ENCODE data around the gene MRTO4. TPM values are rescaled to one million over a fixed set of nuclear protein-coding genes. Genes with fewer than 3 reads are reported as not detected.

Gene MRTO4
- total RNA-seq, 1 donor: 18.5 TPM

DNA sequence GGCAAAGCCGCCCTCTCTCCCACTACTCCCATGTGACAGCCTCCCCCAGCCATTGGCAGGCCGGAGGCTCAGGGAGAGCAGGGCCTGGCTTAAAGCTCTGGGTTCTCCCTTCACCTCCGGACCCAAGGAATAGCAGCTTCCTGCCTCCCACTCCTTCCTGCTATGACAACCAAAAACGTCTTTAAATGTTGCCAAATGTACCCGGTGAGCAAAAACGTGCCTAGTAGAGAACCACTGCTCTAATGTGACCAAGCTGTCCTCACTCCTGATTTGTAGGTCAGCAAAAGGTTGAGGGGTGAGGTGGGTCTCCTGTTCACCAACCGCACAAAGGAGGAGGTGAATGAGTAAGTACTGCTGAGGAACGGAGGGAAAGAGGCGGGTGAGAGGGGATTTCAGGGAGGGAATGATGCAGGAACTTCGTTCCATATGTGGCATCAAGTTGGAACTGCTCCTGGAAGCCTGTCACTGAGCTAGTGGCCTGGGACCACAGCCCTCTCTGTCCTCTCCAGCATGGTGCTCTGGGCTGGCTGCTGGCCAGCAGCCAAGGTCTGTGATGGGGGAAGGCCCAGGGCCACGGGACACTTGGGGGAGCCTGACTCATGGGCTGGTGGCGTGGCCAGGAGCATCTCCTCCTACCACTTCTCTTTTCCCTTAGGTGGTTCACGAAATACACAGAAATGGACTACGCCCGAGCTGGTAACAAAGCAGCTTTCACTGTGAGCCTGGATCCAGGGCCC, 5.7 kb downstream of the MRTO4 start:
- TF ChIP-seq, protein P1, sequence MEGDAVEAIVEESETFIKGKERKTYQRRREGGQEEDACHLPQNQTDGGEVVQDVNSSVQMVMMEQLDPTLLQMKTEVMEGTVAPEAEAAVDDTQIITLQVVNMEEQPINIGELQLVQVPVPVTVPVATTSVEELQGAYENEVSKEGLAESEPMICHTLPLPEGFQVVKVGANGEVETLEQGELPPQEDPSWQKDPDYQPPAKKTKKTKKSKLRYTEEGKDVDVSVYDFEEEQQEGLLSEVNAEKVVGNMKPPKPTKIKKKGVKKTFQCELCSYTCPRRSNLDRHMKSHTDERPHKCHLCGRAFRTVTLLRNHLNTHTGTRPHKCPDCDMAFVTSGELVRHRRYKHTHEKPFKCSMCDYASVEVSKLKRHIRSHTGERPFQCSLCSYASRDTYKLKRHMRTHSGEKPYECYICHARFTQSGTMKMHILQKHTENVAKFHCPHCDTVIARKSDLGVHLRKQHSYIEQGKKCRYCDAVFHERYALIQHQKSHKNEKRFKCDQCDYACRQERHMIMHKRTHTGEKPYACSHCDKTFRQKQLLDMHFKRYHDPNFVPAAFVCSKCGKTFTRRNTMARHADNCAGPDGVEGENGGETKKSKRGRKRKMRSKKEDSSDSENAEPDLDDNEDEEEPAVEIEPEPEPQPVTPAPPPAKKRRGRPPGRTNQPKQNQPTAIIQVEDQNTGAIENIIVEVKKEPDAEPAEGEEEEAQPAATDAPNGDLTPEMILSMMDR (IDR thresholded peaks at IDR 0.05; ENCODE audit: extremely low read depth, low read depth, low read length): no peak
- peaks cover 37% of the 10 kb centered on the region for H3K4me1 ChIP-seq (ENCODE audit: insufficient read depth, low read length)
- no peaks in the 10 kb centered on the region for H3K27me3 ChIP-seq (ENCODE audit: insufficient read depth, low read length)
- DNase-seq (ENCODE audit: insufficient read length, low spot score, missing footprints): peak; percentile 71
- H2AFZ ChIP-seq (ENCODE audit: low read length): no peak overlapping the region
- H3K4me2 ChIP-seq (ENCODE audit: insufficient read depth, low read length): peak overlapping the region; percentile 7
- H3K79me2 ChIP-seq (ENCODE audit: insufficient read depth, low read length): peaks cover 44% of the 10 kb centered on the region
- peaks cover 15% of the 10 kb centered on the region for H4K20me1 ChIP-seq (ENCODE audit: insufficient read depth, low read length)
- no peaks in the 10 kb centered on the region for H3K9me3 ChIP-seq (ENCODE audit: low read depth, low read length)
- H3K36me3 ChIP-seq (ENCODE audit: insufficient read depth, low read length): peaks cover 51% of the 10 kb centered on the region
- no peak overlapping the region for H3K4me3 ChIP-seq (ENCODE audit: insufficient read depth, low read length)
- H3K27ac ChIP-seq (ENCODE audit: low read depth, low read length): peak overlapping the region; percentile 65

GRCh38 chr1:19258353-19258752, 6.7 kb downstream of the MRTO4 start:
- Histone ChIP-seq H3K4me3 (ENCODE audit: insufficient read depth, low read length) (no peak overlapping the region), H3K9me3 (ENCODE audit: low read depth, low read length) (no peaks in the 10 kb centered on the region), H4K20me1 (ENCODE audit: insufficient read depth, low read length) (peaks cover 10% of the 10 kb centered on the region), H3K27me3 (ENCODE audit: insufficient read depth, low read length) (no peaks in the 10 kb centered on the region), H3K4me2 (ENCODE audit: insufficient read depth, low read length) (no peak overlapping the region), H2AFZ (ENCODE audit: low read length) (no peak overlapping the region), H3K36me3 (ENCODE audit: insufficient read depth, low read length) (peaks cover 51% of the 10 kb centered on the region), H3K27ac (ENCODE audit: low read depth, low read length) (peak overlapping the region; percentile 65), H3K79me2 (ENCODE audit: insufficient read depth, low read length) (peaks cover 34% of the 10 kb centered on the region), H3K4me1 (ENCODE audit: insufficient read depth, low read length) (peaks cover 29% of the 10 kb centered on the region)
- DNase-seq (ENCODE audit: insufficient read length, low spot score, missing footprints): no peak
- TF ChIP-seq, protein P1 (IDR thresholded peaks at IDR 0.05; ENCODE audit: extremely low read depth, low read depth, low read length): no peak

GRCh38 chr1:19260211-19261138, 8.9 kb downstream of the MRTO4 start:
- peaks cover under 1% of the 10 kb centered on the region for H4K20me1 ChIP-seq (ENCODE audit: insufficient read depth, low read length)
- H3K36me3 ChIP-seq (ENCODE audit: insufficient read depth, low read length): peaks cover 40% of the 10 kb centered on the region
- peaks cover 29% of the 10 kb centered on the region for H3K4me1 ChIP-seq (ENCODE audit: insufficient read depth, low read length)
- no peaks in the 10 kb centered on the region for H3K9me3 ChIP-seq (ENCODE audit: low read depth, low read length)
- no peaks in the 10 kb centered on the region for H3K27me3 ChIP-seq (ENCODE audit: insufficient read depth, low read length)
- TF ChIP-seq, protein P1 (IDR thresholded peaks at IDR 0.05; ENCODE audit: extremely low read depth, low read depth, low read length): no peak
- peak; percentile 99 for DNase-seq (ENCODE audit: insufficient read length, low spot score, missing footprints)
- peaks cover 12% of the 10 kb centered on the region for H3K79me2 ChIP-seq (ENCODE audit: insufficient read depth, low read length)
- H3K4me2 ChIP-seq (ENCODE audit: insufficient read depth, low read length): peak overlapping the region; percentile 6
- H3K4me3 ChIP-seq (ENCODE audit: insufficient read depth, low read length): no peak overlapping the region
- no peak overlapping the region for H2AFZ ChIP-seq (ENCODE audit: low read length)
- peak overlapping the region; percentile 64 for H3K27ac ChIP-seq (ENCODE audit: low read depth, low read length)

DNA sequence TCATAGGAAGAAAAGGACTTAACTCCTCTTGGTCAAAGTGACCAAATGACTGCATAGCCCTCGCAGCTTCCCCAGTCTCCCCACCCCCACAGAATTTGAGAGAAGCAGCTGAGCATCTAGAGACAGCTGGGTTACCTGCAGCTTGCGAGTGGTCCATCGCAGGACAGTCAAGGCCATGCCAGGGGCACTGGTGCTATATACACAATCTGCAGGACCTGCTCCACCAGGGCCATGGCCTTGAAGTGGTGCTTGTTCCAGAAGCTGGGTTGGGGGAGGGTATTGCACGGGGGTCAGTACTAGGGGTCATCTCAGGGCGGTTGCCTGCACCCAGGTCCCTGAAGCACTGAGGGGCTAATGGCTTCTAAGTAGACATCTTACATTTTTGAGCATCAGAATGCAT, 10.4 kb downstream of the MRTO4 start:
- Histone ChIP-seq H3K4me2 (ENCODE audit: insufficient read depth, low read length) (no peak overlapping the region), H3K4me3 (ENCODE audit: insufficient read depth, low read length) (no peak overlapping the region), H3K27me3 (ENCODE audit: insufficient read depth, low read length) (no peaks in the 10 kb centered on the region), H2AFZ (ENCODE audit: low read length) (no peak overlapping the region), H3K36me3 (ENCODE audit: insufficient read depth, low read length) (peaks cover 28% of the 10 kb centered on the region), H3K79me2 (ENCODE audit: insufficient read depth, low read length) (no peaks in the 10 kb centered on the region), H3K4me1 (ENCODE audit: insufficient read depth, low read length) (peaks cover 22% of the 10 kb centered on the region), H4K20me1 (ENCODE audit: insufficient read depth, low read length) (no peaks in the 10 kb centered on the region), H3K9me3 (ENCODE audit: low read depth, low read length) (no peaks in the 10 kb centered on the region), H3K27ac (ENCODE audit: low read depth, low read length) (no peak overlapping the region)
- TF ChIP-seq, protein P1 (IDR thresholded peaks at IDR 0.05; ENCODE audit: extremely low read depth, low read depth, low read length): no peak
- DNase-seq (ENCODE audit: insufficient read length, low spot score, missing footprints): no peak
